ENCODE results near the gene PGAM2.

DNA sequence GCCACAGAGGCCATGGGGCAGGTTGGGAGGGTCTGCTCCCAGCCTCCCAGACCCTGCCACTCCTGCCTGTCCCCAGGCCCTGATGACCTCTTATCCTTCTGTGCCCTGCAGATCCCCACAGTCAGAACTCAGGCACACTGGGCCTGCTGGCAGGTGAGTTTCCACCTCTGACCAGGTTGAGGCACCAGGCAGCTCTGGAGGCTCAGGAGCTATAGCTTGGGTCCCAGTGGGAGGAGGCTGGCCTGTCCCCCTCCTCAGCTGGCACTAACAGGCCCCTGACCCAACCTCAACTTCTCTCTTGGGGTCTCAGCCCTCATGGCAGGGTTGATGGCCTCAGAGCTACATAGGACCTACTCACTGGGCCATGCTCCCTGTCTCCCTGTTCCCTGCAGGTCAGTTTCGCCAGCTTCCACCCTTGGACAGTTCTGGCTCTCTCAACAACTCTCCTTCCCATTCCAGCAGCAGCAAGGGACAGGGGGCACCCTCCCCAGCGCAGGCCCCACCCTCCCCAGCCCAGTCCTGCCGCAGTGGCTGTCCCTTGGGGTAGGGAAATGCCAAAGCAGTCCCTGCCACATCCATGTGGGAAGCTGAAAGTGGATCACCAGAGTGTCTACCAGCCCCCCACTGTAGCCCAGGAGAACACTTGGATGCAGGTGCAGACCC is 36.1 kb upstream of the PGAM2 start:
- TF ChIP-seq, protein P1, sequence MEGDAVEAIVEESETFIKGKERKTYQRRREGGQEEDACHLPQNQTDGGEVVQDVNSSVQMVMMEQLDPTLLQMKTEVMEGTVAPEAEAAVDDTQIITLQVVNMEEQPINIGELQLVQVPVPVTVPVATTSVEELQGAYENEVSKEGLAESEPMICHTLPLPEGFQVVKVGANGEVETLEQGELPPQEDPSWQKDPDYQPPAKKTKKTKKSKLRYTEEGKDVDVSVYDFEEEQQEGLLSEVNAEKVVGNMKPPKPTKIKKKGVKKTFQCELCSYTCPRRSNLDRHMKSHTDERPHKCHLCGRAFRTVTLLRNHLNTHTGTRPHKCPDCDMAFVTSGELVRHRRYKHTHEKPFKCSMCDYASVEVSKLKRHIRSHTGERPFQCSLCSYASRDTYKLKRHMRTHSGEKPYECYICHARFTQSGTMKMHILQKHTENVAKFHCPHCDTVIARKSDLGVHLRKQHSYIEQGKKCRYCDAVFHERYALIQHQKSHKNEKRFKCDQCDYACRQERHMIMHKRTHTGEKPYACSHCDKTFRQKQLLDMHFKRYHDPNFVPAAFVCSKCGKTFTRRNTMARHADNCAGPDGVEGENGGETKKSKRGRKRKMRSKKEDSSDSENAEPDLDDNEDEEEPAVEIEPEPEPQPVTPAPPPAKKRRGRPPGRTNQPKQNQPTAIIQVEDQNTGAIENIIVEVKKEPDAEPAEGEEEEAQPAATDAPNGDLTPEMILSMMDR (conservative IDR thresholded peaks at IDR 0.05): no peak
- TF ChIP-seq EZH2 (IDR thresholded peaks at IDR 0.05; ENCODE audit: low read depth): no peak
